Measurements from ENCODE around the gene ATP2C1.

ATP2C1 gene

GRCh38 chr3:130895690-130896488 lies 2.0 kb downstream of the ATP2C1 start:
- DNase-seq = no peak

DNA sequence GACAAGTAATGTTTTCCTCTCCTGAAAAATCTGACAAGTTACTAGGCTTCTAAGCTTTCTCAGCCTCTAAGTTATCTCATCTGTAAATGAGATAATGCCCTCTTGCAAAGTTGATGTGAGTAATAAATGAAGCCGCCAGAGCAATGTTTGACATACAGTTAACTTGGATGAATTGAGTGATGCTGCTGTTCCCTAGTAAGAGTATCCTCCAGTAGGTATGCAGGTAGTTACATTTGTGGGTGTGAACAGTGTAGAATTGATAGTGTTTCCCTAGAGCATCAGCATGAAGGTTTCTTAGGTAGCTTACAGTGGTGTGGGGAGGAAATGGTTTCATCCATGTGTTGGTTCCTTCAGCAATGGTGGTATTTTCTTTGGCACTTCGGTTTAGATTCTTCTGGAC lies 3.4 kb downstream of the ATP2C1 start:
- DNase-seq = no peak

GRCh38 chr3:130900959-130901358 lies 7.1 kb downstream of the ATP2C1 start:
- DNase-seq = no peak

DNA sequence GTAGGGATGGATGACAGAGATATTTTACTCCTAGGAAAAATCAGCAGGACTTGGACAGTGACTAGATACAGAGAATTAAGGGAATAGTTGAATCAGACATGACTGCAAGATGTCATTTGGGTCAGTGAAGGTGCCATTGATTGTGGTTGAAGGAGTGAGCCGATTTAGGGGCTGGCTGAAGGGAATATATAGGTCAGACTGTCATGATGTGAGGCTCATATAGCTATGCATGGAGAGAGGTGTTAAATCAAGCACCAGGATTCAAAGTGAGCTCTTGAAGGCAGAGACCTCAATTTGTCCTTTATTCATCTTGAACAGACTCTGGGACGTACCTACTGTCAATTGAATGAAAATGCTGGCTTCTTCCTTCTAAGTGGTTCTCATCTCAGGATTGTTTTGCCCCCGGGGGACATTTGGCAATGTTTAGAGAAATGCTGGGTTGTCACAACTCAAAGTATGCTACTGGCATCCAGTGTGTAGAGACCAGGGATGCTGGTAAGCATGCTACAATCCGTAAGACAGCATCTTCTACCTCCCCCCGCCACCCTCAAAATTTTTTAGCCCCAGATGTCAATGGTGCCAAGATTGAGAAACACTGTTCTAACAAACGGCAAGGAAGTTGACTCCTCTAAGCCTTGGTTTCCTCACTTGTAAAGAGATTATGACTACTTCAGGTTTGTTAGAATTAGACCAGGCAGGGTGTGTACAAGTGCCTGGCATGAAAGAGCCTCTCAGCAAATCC lies 7.8 kb downstream of the ATP2C1 start:
- DNase-seq = no peak

DNA sequence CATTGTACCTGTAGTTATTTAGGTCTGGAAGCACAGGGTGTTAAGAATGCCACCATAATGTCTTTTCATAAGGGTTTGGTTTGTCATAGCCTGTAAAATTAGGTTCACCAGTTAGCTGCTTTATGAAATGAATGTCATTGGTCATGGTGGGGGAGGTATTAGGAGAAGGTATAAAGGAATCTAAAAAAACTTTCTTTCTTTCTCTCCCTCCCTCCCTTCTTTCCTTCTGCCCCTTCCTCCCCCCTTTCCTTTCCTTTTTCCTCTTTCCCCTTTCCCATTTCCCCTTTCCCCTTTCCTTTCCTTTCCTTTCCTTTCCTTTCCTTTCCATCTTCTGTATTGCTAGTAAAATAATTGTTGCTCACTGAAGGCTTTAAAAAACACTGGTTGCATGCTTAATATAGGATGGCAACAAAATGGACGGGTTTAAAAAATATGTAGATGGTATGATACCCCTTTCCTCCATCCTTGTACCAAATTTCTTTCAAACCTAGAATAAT lies 9.6 kb downstream of the ATP2C1 start:
- DNase-seq = no peak

DNA sequence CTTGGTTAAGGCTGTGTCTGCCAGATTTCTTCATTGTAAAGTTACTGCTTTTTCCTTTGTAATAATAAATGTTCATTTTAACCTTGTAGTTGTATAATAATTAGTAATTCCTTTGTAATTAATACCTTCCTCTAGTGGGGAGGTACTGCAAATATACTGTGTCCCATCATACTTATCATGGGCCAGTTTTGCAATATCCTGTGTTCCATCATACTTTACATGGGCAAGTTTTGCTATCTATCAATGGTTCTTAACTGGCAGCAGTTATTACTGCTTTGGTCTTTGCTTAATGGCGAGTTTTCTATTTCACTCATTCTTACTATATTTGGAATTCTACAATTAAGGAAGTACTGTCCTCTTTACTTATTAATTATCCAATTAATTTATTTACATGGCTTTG lies 10.6 kb downstream of the ATP2C1 start:
- DNase-seq = no peak

GRCh38 chr3:130905551-130905950 lies 11.7 kb downstream of the ATP2C1 start:
- DNase-seq = peak; percentile 40

DNA sequence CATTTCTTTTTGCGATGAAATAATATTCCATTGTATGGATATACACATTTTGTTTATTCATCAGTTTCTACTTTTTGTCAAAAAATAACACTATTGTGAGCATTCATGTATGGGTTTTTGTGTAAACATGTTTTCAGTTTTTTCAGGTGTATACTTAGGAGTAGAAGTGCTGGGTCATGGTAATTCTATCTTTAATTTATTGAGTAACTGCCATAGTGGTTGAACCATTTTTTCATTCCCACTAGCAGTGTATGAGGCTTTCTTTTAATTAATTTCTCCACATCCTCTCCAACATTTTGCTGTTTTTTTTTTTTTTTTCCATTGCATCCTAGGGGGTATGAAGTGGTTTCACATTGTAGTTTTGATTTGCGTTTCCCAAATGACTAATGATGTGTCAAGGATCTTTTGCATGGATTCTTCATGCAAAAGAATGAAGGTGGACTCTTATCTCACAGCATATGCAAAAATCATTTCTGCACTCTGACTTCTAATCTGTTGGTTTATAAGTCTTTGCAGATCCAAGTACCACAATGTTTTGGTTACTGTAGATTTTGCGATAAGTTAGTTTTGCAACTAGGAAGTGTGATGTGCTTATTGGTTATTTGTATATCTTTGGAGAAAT lies 12.6 kb downstream of the ATP2C1 start:
- no peak for DNase-seq

DNA sequence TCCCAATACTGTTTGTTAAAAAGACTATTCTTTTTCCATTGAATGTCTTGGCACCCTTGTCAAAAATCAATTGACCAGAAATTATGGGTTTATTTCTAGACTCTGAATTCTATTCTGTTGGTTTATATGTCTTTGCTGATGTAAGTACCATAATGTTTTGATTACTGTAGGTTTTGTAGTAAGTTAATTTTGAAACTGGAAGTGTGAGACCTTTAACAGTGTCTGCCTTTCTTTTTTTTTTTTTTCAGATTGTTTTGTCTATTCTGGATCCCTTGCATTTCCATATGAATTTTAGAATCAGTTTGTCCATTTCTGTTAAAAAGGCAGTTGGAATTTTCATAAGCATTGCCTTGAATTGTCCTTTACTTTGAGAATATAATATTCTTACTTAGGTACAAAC lies 13.6 kb downstream of the ATP2C1 start:
- DNase-seq = no peak

- DNase-seq = no peak
Observed at GRCh38 chr3:130907966-130908365, 14.1 kb downstream of the ATP2C1 start.

GRCh38 chr3:130915567-130916292 lies 21.8 kb downstream of the ATP2C1 start:
- no peak for DNase-seq

DNA sequence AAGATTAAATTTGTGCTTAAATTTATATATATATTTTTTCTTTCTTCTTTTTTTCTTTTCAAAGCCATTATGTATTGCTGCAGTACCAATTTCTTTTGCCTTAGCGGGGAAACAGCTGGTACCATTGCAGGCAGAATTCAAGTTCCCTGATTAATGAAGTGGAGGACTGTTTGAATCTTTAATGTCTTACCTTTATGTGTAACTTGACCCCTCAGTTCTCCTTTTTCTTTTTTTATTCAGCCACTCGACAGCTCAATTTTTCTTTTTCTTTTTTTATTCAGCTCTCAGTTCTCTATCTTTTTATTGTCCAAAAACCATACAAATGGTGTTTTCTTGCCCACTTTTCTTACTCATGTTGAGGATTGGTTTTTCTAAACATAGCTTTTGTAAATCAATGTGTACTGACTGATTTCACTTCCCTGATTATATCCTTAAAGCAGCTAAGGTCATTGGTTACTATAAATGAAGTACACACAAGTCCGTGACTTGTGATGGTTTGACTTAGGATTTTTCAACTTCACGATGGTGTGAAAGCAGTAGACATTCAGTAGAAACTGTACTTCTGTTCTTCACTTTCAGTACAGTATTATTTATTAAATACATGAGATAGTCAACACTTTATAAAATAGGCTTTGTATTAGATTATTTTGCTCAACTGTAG lies 22.8 kb downstream of the ATP2C1 start:
- no peak for DNase-seq

DNA sequence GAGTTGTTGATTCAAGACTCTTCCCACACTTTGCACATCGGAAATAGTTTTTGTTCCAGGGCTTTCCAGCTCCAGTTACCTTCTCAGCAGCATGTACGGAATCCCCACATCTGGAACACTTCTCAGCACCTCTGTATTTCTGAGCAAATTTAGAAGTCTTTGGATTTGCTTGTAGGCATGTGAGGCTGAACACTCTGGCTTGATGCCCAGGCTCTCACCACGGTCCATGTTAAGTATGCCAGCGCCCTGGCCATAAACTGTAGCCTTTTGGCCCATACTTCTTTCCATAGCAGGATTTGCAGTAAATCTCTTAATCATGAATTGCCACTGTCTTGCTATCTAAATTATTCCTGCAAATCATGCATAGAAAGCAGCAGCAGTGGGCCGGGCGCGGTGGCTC lies 24.4 kb downstream of the ATP2C1 start:
- DNase-seq = no peak

DNA sequence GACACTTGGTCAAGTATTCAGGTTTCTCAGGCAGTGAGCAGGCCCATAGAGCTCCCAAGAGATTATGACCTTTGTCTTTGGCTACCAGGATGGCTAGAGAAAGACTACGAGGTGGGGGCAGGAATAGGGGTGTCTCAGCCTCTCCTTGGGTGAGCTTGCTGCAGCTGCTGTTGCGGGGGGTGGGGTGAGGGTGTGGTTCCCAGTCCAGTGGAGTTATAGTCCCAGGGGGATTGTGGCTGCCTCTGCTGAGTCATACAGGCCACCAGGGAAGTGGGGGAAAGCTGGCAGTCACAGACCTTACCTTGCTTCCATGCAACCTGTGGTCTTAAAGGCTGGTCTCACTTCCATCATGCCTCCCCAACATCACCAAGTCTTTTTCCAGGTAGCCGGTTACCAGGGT lies 31.7 kb downstream of the ATP2C1 start:
- no peak for DNase-seq

GRCh38 chr3:130926504-130926903 lies 32.6 kb downstream of the ATP2C1 start:
- no peak for DNase-seq

DNA sequence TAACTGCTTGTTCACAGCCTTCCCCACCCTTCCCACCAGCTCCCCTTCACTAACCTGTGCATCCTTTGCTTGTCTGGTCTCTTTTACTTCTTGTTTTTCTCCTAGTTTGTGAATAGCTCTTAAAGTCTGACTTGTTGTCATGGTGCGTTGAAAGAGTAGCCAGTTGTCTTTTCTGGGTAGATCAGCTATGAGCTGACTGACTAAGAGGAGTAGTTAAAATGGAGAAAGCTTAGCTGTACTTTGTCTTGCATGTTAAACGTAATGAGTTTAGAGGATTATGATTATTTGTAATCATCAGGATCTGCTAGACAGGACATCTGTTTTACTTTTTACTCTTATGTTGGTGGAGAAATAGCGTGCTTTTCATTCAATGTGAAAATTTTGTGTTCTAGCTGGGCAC lies 35.9 kb downstream of the ATP2C1 start:
- DNase-seq = no peak

DNA sequence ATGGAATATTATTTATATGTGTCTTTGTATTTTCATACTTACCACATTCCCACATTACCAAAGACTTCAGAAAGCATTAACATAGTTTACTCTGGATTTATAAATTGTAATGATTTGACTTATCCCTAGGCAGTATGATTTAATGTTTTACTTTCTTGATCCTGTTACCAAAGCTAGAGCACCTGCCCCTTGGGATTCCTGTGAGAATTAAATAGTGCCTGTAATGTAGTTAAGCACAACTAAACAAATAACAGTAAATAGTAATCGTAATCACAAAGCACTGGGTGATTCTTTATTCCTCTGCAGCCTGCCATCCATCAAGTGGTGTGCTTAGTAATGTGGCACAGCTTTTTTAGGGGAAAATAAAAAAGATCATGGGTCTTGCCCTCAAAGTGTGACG lies 39.1 kb downstream of the ATP2C1 start:
- no peak for DNase-seq

DNA sequence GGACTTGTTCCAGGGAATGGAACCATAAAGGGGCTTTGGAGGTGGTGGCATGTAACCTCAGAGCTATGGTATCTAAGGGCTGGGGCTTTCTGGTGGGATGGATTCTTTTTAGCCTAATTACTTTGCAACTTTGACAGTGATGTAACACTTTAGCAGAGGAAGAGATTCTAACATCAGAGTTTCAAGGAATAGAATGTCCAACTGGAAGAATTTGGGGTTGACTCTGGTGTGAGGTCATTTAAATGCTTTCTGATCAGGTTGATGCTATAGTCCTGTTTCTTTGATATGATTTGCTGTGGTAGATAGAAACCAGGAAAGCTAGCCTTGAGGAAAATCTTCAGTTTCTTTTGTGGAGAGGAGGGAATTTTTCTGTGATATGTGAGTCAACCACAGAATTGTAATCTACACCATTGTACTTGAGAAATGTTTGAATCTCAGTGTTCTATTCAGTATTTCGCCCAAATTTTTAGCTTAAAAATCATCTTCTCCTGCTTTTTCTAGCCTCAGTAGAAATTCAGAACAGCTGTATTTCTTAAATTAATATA lies 40.0 kb downstream of the ATP2C1 start:
- DNase-seq = no peak

- no peak for DNase-seq
Observed at GRCh38 chr3:130934442-130935089, 40.7 kb downstream of the ATP2C1 start.

DNA sequence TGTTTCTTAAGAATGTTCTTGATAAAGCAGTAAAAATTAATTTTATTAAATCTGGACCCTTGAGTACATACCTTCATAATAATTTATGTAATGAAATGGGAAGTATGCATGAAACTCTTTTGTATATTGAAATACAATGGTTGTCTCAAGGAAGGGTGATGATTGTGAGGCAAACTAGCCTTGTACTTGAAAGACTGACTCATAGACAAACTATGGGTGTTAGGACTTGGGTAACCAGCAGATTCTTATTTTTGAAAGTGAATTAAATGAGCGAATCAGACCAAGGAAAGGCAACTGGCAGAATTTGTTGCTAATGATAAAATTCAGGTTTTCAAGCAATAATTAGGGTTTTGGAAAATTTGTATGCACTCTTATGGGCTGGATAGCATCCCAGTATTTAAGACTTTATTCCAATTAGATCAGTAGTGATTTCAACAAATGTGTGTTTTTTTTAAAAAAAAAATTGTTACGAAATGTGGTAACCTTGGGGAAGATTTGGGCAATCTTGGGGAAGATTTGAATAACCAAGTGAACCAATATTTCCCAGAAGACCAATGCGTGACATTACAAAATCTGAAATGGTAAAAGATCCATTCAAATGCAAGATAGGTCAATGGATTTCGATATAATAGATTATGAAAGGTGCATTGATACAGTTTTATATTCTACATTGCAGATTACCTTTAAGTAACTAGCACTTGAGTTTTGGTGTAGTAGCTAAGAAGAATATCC lies 42.0 kb downstream of the ATP2C1 start:
- no peak for DNase-seq

- no peak for DNase-seq
Observed at GRCh38 chr3:130939753-130940152, 45.9 kb downstream of the ATP2C1 start.
